D721Med (cell line): ENCODE data around the gene PROSER2.

Source experiments
- DNase-seq: peaks from one replicate; pipeline ENCODE4 v3.0.0; 2011; ENCODE audit warnings: low spot score; ENCODE audit not compliant: insufficient read length
- FAIRE-seq: peaks from 2 replicates; lab custom pipeline; 2011; peaks lifted over from hg19 to GRCh38; lab: Jason Lieb, UNC
- CTCF ChIP-seq: IDR thresholded peaks from 2 replicates; pipeline ENCODE4 v1.5.1; 2012; ENCODE audit warnings: mild to moderate bottlenecking, control low read depth; ENCODE audit not compliant: insufficient read depth; ENCODE audit errors: missing control alignments

The PROSER2 gene

DNA sequence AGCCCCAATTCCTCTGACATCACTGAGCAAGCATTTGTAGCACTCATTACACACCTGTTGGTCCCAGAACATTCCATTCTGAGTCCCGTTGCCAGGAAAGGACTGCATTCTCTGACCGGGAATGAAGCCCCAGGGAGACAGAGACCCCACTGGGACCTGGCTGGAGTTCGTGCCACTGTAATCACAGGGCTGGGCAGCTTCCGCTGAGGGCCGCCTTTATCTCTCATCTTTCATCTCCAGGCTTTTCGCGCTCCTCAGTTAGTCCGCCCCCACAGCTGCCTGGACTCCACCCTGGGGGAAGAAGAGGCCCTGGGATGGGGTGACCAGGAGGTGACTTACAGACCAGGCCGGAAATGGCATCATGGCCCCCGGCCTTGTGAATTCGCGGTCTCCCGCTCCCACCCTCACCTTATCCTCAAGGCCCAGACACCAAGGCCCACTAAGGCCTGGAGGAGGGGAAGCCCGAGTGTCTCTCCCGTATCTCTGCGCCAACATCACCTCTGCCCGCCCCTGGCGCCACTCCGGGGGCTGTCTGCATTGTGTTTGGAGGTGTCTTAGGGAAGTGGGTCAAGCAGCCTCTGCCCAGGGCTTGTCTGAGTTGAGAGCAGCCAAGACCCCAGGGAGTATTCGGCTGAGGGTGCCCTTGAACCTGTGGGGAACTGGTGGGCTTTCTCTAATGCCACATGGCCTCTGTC is 75.4 kb downstream of the PROSER2 start:
- FAIRE-seq: no peak

GRCh38 chr10:11899067-11899876 is 76.1 kb downstream of the PROSER2 start:
- no peak for TF ChIP-seq CTCF
- no peak for DNase-seq
- no peak for FAIRE-seq

More for the DNA sequence above, 75.4 kb downstream of the PROSER2 start:
- no peak for DNase-seq
- no peak for TF ChIP-seq CTCF

DNA sequence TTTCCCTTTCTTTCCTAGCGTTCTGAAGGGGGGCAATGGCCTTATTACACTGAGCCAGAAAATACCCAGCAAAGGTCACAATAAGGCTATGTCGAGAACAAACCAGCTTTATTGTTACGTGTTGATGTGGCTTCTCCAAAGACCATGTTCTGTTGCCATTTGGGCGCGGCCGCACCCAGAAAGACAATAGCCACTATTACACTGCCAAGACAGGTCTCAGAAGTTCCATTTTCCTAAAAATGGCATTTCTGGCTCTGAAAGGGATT is 77.8 kb downstream of the PROSER2 start:
- TF ChIP-seq CTCF: no peak
- DNase-seq (no peak), FAIRE-seq (no peak)

DNA sequence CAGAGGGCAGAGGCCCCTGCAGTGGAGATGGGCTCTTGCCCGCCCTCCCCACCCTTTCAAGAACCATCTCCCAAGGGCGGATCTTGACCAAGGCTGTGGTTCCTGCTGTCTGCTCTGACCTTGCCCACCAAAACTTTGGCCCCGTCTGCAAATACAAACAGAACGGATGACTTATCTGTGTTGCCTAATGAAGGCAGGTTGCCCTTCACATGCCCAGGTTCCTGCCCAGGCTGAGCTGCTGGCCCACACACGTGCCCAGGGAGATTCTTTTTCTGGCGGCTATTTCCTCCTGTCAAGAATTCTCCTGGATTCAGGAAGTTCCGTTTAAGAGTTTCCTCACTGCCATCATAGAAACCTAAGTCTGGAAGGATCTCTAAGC is 78.3 kb downstream of the PROSER2 start:
- FAIRE-seq: no peak
- no peak for TF ChIP-seq CTCF
- DNase-seq: no peak

- FAIRE-seq: no peak
- DNase-seq: no peak
- no peak for TF ChIP-seq CTCF
Observed at GRCh38 chr10:11901833-11902475, 78.8 kb downstream of the PROSER2 start.

- TF ChIP-seq CTCF: no peak
- FAIRE-seq (no peak), DNase-seq (no peak)
Observed at GRCh38 chr10:11902646-11903045, 79.5 kb downstream of the PROSER2 start.
